Ectodermal cell (in vitro differentiated cells): ENCODE measurements around the gene LYSMD1.
"Not testable (repeated sequence)": the region's sequence is repeated elsewhere in the genome, so short reads cannot be mapped to it uniquely, and the experiment has no call there.

ENCODE experiments used
- H3K27ac ChIP-seq: 2 replicates; pipeline ENCODE4 v1.7.0; 2013; ENCODE audit warnings: mild to moderate bottlenecking, low read depth, low read length; ENCODE audit not compliant: insufficient read depth, poor library complexity, severe bottlenecking
- H3K27me3 ChIP-seq: 2 replicates; pipeline ENCODE4 v1.7.0; 2013; ENCODE audit warnings: mild to moderate bottlenecking, low read length; ENCODE audit not compliant: insufficient read depth, control insufficient read depth, poor library complexity, severe bottlenecking
- H3K36me3 ChIP-seq: one replicate; pipeline ENCODE4 v1.7.0; 2013; ENCODE audit warnings: low read length; ENCODE audit not compliant: control insufficient read depth, insufficient read depth
- H3K4me1 ChIP-seq: one replicate; pipeline ENCODE4 v1.7.0; 2013; ENCODE audit warnings: low read length; ENCODE audit not compliant: control insufficient read depth, insufficient read depth
- H3K4me3 ChIP-seq: 2 replicates; pipeline ENCODE4 v1.7.0; 2013; ENCODE audit warnings: low read depth, low read length, control low read depth; ENCODE audit not compliant: insufficient read depth
- H3K9me3 ChIP-seq: 2 replicates; pipeline ENCODE4 v1.7.0; 2013; ENCODE audit warnings: mild to moderate bottlenecking, low read length, moderate library complexity; ENCODE audit not compliant: control insufficient read depth
- WGBS, 2 experiments: methylation state at CpG; one replicate each; pipeline ENCODE4 v1.1.7; 2013; ENCODE audit warnings: missing lambda C conversion rate in 2 of 2; 5-methylcytosine and 5-hydroxymethylcytosine counted together

The LYSMD1 gene

GRCh38 chr1:151194894-151195594, 29.3 kb upstream of the LYSMD1 start:
- H3K36me3 ChIP-seq, H3K27me3 ChIP-seq, H3K4me1 ChIP-seq, H3K9me3 ChIP-seq, H3K4me3 ChIP-seq, H3K27ac ChIP-seq: not testable (repeated sequence)
- 87 to 94% methylated on average over 15 to 17 of the region's 17 CpGs for WGBS, 2 experiments

GRCh38 chr1:151193856-151194255, 28.2 kb upstream of the LYSMD1 start:
- Histone ChIP-seq H3K27ac (no peak overlapping the region), H3K9me3 (no peaks in the 10 kb centered on the region), H3K4me1 (peaks cover 3% of the 10 kb centered on the region), H3K27me3 (no peaks in the 10 kb centered on the region), H3K36me3 (no peaks in the 10 kb centered on the region), H3K4me3 (no peak overlapping the region)
- WGBS, 2 experiments, result 87 to 95% methylated on average over 1 of the region's 1 CpG

GRCh38 chr1:151193304-151193703, 27.6 kb upstream of the LYSMD1 start:
- 89 to 90% methylated on average over 6 of the region's 6 CpGs for WGBS, 2 experiments

GRCh38 chr1:151192047-151192446, 26.3 kb upstream of the LYSMD1 start:
- Histone ChIP-seq H3K36me3 (no peaks in the 10 kb centered on the region), H3K4me1 (peaks cover 10% of the 10 kb centered on the region), H3K27me3 (no peaks in the 10 kb centered on the region), H3K27ac (no peak overlapping the region), H3K9me3 (no peaks in the 10 kb centered on the region), H3K4me3 (no peak overlapping the region)
- 84 to 92% methylated on average over 7 of the region's 7 CpGs for WGBS, 2 experiments

More at GRCh38 chr1:151193304-151193703, 27.6 kb upstream of the LYSMD1 start:
- Histone ChIP-seq H3K27me3 (no peaks in the 10 kb centered on the region), H3K9me3 (no peaks in the 10 kb centered on the region), H3K4me3 (no peak overlapping the region), H3K36me3 (no peaks in the 10 kb centered on the region), H3K27ac (no peak overlapping the region), H3K4me1 (peaks cover 9% of the 10 kb centered on the region)

- Histone ChIP-seq H3K4me3 (peak within 1 kb of the TSS; percentile 93), H3K27me3 (no peaks in the 10 kb centered on the region), H3K9me3 (no peaks in the 10 kb centered on the region), H3K4me1 (peaks cover 10% of the 10 kb centered on the region), H3K27ac (peak within 1 kb of the TSS; percentile 85), H3K36me3 (peaks cover 7% of the 10 kb centered on the region)
- 0 to 1% methylated on average over 41 to 42 of the region's 42 CpGs for WGBS, 2 experiments
Measured at GRCh38 chr1:151189637-151190445, 24.1 kb upstream of the LYSMD1 start, which contains the start of gene VPS72. VPS72 (minus strand) TSS chr1:151190197; CDS start chr1:151190121, 76 bp downstream.

- H3K4me3 ChIP-seq, result peak overlapping the region; percentile 93
- H3K27me3 ChIP-seq, H3K9me3 ChIP-seq, H3K27ac ChIP-seq: not testable (repeated sequence)
- H3K36me3 ChIP-seq, result peaks cover 16% of the 10 kb centered on the region
- 80 to 93% methylated on average over 8 of the region's 8 CpGs for WGBS, 2 experiments
- H3K4me1 ChIP-seq, result peaks cover 10% of the 10 kb centered on the region
Measured at GRCh38 chr1:151188667-151189066, 23.0 kb upstream of the LYSMD1 start.

GRCh38 chr1:151187205-151187604, 21.5 kb upstream of the LYSMD1 start:
- H3K9me3 ChIP-seq, result no peaks in the 10 kb centered on the region
- no peak overlapping the region for H3K27ac ChIP-seq
- no peak overlapping the region for H3K4me3 ChIP-seq
- WGBS, 2 experiments, result 100% methylated on average over 1 of the region's 1 CpG; no CpG with 5 or more reads in 1 of the 2 experiments
- H3K4me1 ChIP-seq, result peaks cover 10% of the 10 kb centered on the region
- H3K36me3 ChIP-seq, result peaks cover 30% of the 10 kb centered on the region
- H3K27me3 ChIP-seq, result no peaks in the 10 kb centered on the region

GRCh38 chr1:151184211-151184610, 18.5 kb upstream of the LYSMD1 start:
- H3K4me1 ChIP-seq, result peaks cover 10% of the 10 kb centered on the region
- no peak overlapping the region for H3K4me3 ChIP-seq
- H3K27me3 ChIP-seq, result no peaks in the 10 kb centered on the region
- no peaks in the 10 kb centered on the region for H3K9me3 ChIP-seq
- peaks cover 44% of the 10 kb centered on the region for H3K36me3 ChIP-seq
- H3K27ac ChIP-seq, result no peak overlapping the region
- WGBS, 2 experiments, result 95 to 97% methylated on average over 9 to 10 of the region's 10 CpGs

GRCh38 chr1:151176514-151177045, 10.9 kb upstream of the LYSMD1 start:
- Histone ChIP-seq H3K36me3 (peaks cover 34% of the 10 kb centered on the region), H3K27me3 (no peaks in the 10 kb centered on the region), H3K4me3 (no peak overlapping the region), H3K27ac (peak overlapping the region; percentile 6), H3K9me3 (no peaks in the 10 kb centered on the region), H3K4me1 (no peaks in the 10 kb centered on the region)
- 95% methylated on average over 17 of the region's 17 CpGs for WGBS, 2 experiments

- Histone ChIP-seq H3K27me3 (no peaks in the 10 kb centered on the region), H3K9me3 (no peaks in the 10 kb centered on the region), H3K4me1 (no peaks in the 10 kb centered on the region), H3K4me3 (no peak within 1 kb of the TSS), H3K27ac (peak within 1 kb of the TSS; percentile 6), H3K36me3 (peaks cover 28% of the 10 kb centered on the region)
- 89% methylated on average over 2 to 4 of the region's 4 CpGs for WGBS, 2 experiments
Measured at GRCh38 chr1:151175863-151176262, 10.2 kb upstream of the LYSMD1 start, which contains the start of gene TMOD4. TMOD4 (minus strand) TSS chr1:151175981; CDS start chr1:151174875, 1,106 bp downstream.
